BLaER1 treated with 17β-estradiol and CSF1 and Interleukin-3, amounts not matched to agents 10 nM and 100 nM (cell line): ENCODE results near the gene CD99.

ENCODE experiments used
- H3K27ac ChIP-seq, 11 experiments: shearing (Covaris generic); formaldehyde crosslinking; 2 replicates each; pipeline ENCODE4 v1.8.1; 2022
- H3K27me3 ChIP-seq, 11 experiments: shearing (Covaris generic); formaldehyde crosslinking; 2 replicates each; pipeline ENCODE4 v1.8.1; 2022
- H3K36me3 ChIP-seq, 11 experiments: shearing (Covaris generic); formaldehyde crosslinking; 2 replicates each; pipeline ENCODE4 v1.8.1; 2022
- H3K4me1 ChIP-seq, 10 experiments: shearing (Covaris generic); formaldehyde crosslinking; 2 replicates each; pipeline ENCODE4 v1.8.1; 2022
- H3K4me2 ChIP-seq, 11 experiments: shearing (Covaris generic); formaldehyde crosslinking; 2 replicates each; pipeline ENCODE4 v1.8.1; 2022
- H3K4me3 ChIP-seq, 10 experiments: shearing (Covaris generic); formaldehyde crosslinking; 2 replicates each; pipeline ENCODE4 v1.8.1; 2022
- H3K9ac ChIP-seq, 11 experiments: shearing (Covaris generic); formaldehyde crosslinking; 2 replicates each; pipeline ENCODE4 v1.8.1; 2022
- H3K9me3 ChIP-seq, 11 experiments: shearing (Covaris generic); formaldehyde crosslinking; replicated peaks in 1 of 11; 2 replicates each; pipeline ENCODE4 v1.8.1; 2022
- H4K20me1 ChIP-seq, 11 experiments: shearing (Covaris generic); formaldehyde crosslinking; 2 replicates each; pipeline ENCODE4 v1.8.1; 2022
- Cebpa-rat ChIP-seq, 11 experiments: shearing (Covaris generic); IDR thresholded peaks; 2 replicates each; pipeline ENCODE4 v1.8.1; 2022

CD99 gene

GRCh38 chrX:2654436-2655340, 36.4 kb upstream of the CD99 start:
- no peak for TF ChIP-seq Cebpa-rat (IDR thresholded peaks at IDR 0.05)
- H3K9me3 ChIP-seq = no peaks in the 10 kb centered on the region
- H4K20me1 ChIP-seq = no peaks in the 10 kb centered on the region
- no peaks in the 10 kb centered on the region for H3K27me3 ChIP-seq
- H3K9ac ChIP-seq = no peak overlapping the region
- H3K27ac ChIP-seq = no peak overlapping the region
- peaks cover 8 to 16% (median 9%) of the 10 kb centered on the region in 10 experiments; a peak in 19 of 20 replicates for H3K4me1 ChIP-seq
- H3K36me3 ChIP-seq = peaks cover 0 to 34% (median 9%) of the 10 kb centered on the region in 11 experiments; a peak in 8 of 22 replicates
- H3K4me2 ChIP-seq = no peak overlapping the region
- H3K4me3 ChIP-seq = no peak overlapping the region

GRCh38 chrX:2656257-2656836, 34.7 kb upstream of the CD99 start:
- H3K4me2 ChIP-seq = no peak overlapping the region
- H3K4me1 ChIP-seq = peaks cover 8 to 20% (median 12%) of the 10 kb centered on the region in 10 experiments; a peak in 19 of 20 replicates
- no peak for TF ChIP-seq Cebpa-rat (IDR thresholded peaks at IDR 0.05)
- H3K9ac ChIP-seq = no peak overlapping the region
- no peaks in the 10 kb centered on the region for H3K27me3 ChIP-seq
- peaks cover 0 to 27% (median 5%) of the 10 kb centered on the region in 11 experiments; a peak in 5 of 22 replicates for H3K36me3 ChIP-seq
- no peak overlapping the region for H3K4me3 ChIP-seq
- no peaks in the 10 kb centered on the region for H4K20me1 ChIP-seq
- H3K9me3 ChIP-seq = no peaks in the 10 kb centered on the region
- no peak overlapping the region for H3K27ac ChIP-seq

GRCh38 chrX:2657532-2658113, 33.5 kb upstream of the CD99 start:
- H4K20me1 ChIP-seq = no peaks in the 10 kb centered on the region
- no peak for TF ChIP-seq Cebpa-rat (IDR thresholded peaks at IDR 0.05)
- H3K36me3 ChIP-seq = peaks cover 0 to 21% (median 5%) of the 10 kb centered on the region in 11 experiments; a peak in 5 of 22 replicates
- H3K27me3 ChIP-seq = no peaks in the 10 kb centered on the region
- peaks cover 15 to 25% (median 17%) of the 10 kb centered on the region in 10 experiments for H3K4me1 ChIP-seq
- H3K27ac ChIP-seq = peak overlapping the region in 2 of 11 experiments; percentile 69 to 74; a peak in 2 of 22 replicates
- H3K4me3 ChIP-seq = no peak overlapping the region
- no peak overlapping the region for H3K9ac ChIP-seq
- no peak overlapping the region; a peak in 1 of 22 replicates for H3K4me2 ChIP-seq
- no peaks in the 10 kb centered on the region for H3K9me3 ChIP-seq

- H3K4me1 ChIP-seq = peaks cover 16 to 27% (median 24%) of the 10 kb centered on the region in 10 experiments
- no peaks in the 10 kb centered on the region for H3K9me3 ChIP-seq
- no peaks in the 10 kb centered on the region for H3K27me3 ChIP-seq
- peak overlapping the region in 8 of 11 experiments; percentile 49 to 74 (median 62); a peak in 17 of 22 replicates for H3K27ac ChIP-seq
- H4K20me1 ChIP-seq = no peaks in the 10 kb centered on the region
- H3K36me3 ChIP-seq = peaks cover 0 to 16% (median 0%) of the 10 kb centered on the region in 11 experiments; a peak in 4 of 22 replicates
- H3K4me2 ChIP-seq = peak overlapping the region; percentile 1 to 68 (median 35); a peak in 16 of 22 replicates
- no peak overlapping the region for H3K4me3 ChIP-seq
- TF ChIP-seq Cebpa-rat (IDR thresholded peaks at IDR 0.05) = no peak
- H3K9ac ChIP-seq = peak overlapping the region in 2 of 11 experiments; percentile 5 to 41; a peak in 2 of 22 replicates
Observed at GRCh38 chrX:2658585-2659292, 32.4 kb upstream of the CD99 start.

- no peak for TF ChIP-seq Cebpa-rat (IDR thresholded peaks at IDR 0.05)
- H3K9ac ChIP-seq = no peak overlapping the region
- no peaks in the 10 kb centered on the region for H4K20me1 ChIP-seq
- H3K9me3 ChIP-seq = no peaks in the 10 kb centered on the region
- 0 out of 22 replicates have a peak, but pooled peaks cover 0 to 7% (median 0%) of the 10 kb centered on the region in 11 experiments for H3K36me3 ChIP-seq
- H3K4me3 ChIP-seq = no peak overlapping the region
- no peaks in the 10 kb centered on the region for H3K27me3 ChIP-seq
- peaks cover 28 to 53% (median 47%) of the 10 kb centered on the region in 10 experiments for H3K4me1 ChIP-seq
- no peak overlapping the region for H3K27ac ChIP-seq
- peak overlapping the region in 10 of 11 experiments; percentile 7 to 48 (median 25); a peak in 12 of 22 replicates for H3K4me2 ChIP-seq
Observed at GRCh38 chrX:2662586-2662985, 28.5 kb upstream of the CD99 start.

GRCh38 chrX:2664502-2664901, 26.6 kb upstream of the CD99 start:
- TF ChIP-seq Cebpa-rat (IDR thresholded peaks at IDR 0.05) = no peak
- H3K9ac ChIP-seq = peak overlapping the region in 1 of 11 experiments; percentile 38; a peak in 2 of 22 replicates

GRCh38 chrX:2665387-2666304, 25.4 kb upstream of the CD99 start:
- peak overlapping the region in 2 of 11 experiments; percentile 6 to 53; a peak in 2 of 22 replicates for H3K27ac ChIP-seq
- H3K9me3 ChIP-seq = no peaks in the 10 kb centered on the region
- no peak for TF ChIP-seq Cebpa-rat (IDR thresholded peaks at IDR 0.05)
- H3K36me3 ChIP-seq = 0 out of 22 replicates have a peak, but pooled peaks cover 0 to 7% (median 0%) of the 10 kb centered on the region in 11 experiments
- no peaks in the 10 kb centered on the region for H3K27me3 ChIP-seq
- no peak overlapping the region for H3K9ac ChIP-seq
- H3K4me2 ChIP-seq = peak overlapping the region in 10 of 11 experiments; percentile 11 to 70 (median 51); a peak in 13 of 22 replicates
- H4K20me1 ChIP-seq = no peaks in the 10 kb centered on the region
- peaks cover 24 to 42% (median 36%) of the 10 kb centered on the region in 10 experiments for H3K4me1 ChIP-seq
- H3K4me3 ChIP-seq = no peak overlapping the region

More at GRCh38 chrX:2664502-2664901, 26.6 kb upstream of the CD99 start:
- Histone ChIP-seq H4K20me1 (no peaks in the 10 kb centered on the region), H3K36me3 (0 out of 22 replicates have a peak, but pooled peaks cover 0 to 7% (median 0%) of the 10 kb centered on the region in 11 experiments), H3K4me1 (peaks cover 15 to 45% (median 36%) of the 10 kb centered on the region in 10 experiments; a peak in 19 of 20 replicates), H3K27ac (peak overlapping the region in 3 of 11 experiments; percentile 6 to 53 (median 12); a peak in 4 of 22 replicates), H3K9me3 (no peaks in the 10 kb centered on the region), H3K4me3 (no peak overlapping the region), H3K4me2 (peak overlapping the region; percentile 33 to 70 (median 48); a peak in 21 of 22 replicates), H3K27me3 (no peaks in the 10 kb centered on the region)
